Measurements from ENCODE around the gene C12orf57.

- no peak for TF ChIP-seq CTCF (CRISPR knock-in tag; IDR thresholded peaks at IDR 0.05)
- no peak for TF ChIP-seq SRSF1 (optimal IDR thresholded peaks at IDR 0.05; ENCODE audit: low read depth, low read length)
- no peak for TF ChIP-seq ZNF777 (CRISPR knock-in tag; IDR thresholded peaks at IDR 0.05)
- no peak for TF ChIP-seq ZNF776 (CRISPR knock-in tag; IDR thresholded peaks at IDR 0.05)
Measured at GRCh38 chr12:6982532-6982931, 38.7 kb downstream of the C12orf57 start.
